WERI-Rb-1 (cell line): ENCODE data around the gene STUM.

Experiments
- DNase-seq: peaks from one replicate; pipeline ENCODE4 v3.0.0-alpha.2; 2020
- H3K27ac ChIP-seq: fragments of 250-450 bp; sonication (Bioruptor Pico); 2 replicates; pipeline ENCODE4 v1.5.1; 2020; ENCODE audit warnings: mild to moderate bottlenecking, moderate library complexity
- H3K27me3 ChIP-seq: fragments of 250-450 bp; sonication (Bioruptor Pico); 2 replicates; pipeline ENCODE4 v1.5.1; 2021; ENCODE audit warnings: mild to moderate bottlenecking, low read depth, moderate library complexity; ENCODE audit not compliant: insufficient read depth, severe bottlenecking
- H3K36me3 ChIP-seq: fragments of 250-450 bp; sonication (Bioruptor Pico); 2 replicates; pipeline ENCODE4 v1.5.1; 2020; ENCODE audit warnings: mild to moderate bottlenecking, moderate library complexity
- H3K4me3 ChIP-seq: 2 replicates; pipeline ENCODE4 v1.5.1; 2011; ENCODE audit warnings: low read depth, mild to moderate bottlenecking, control low read depth, low read length
- H3K9me3 ChIP-seq: fragments of 250-450 bp; sonication (Bioruptor Pico); 2 replicates; pipeline ENCODE4 v1.5.1; 2021; ENCODE audit warnings: mild to moderate bottlenecking, moderate library complexity; ENCODE audit not compliant: severe bottlenecking
- CTCF ChIP-seq: IDR thresholded peaks from 2 replicates; pipeline ENCODE4 v1.5.1; 2011; ENCODE audit warnings: low read depth, mild to moderate bottlenecking, control low read depth, inconsistent platforms, low read length

Gene STUM

GRCh38 chr1:226512076-226512728 is 36.4 kb upstream of the STUM start:
- no peak for DNase-seq
- Histone ChIP-seq H3K4me3 (no peak overlapping the region), H3K36me3 (no peaks in the 10 kb centered on the region), H3K27ac (no peak overlapping the region), H3K9me3 (no peaks in the 10 kb centered on the region), H3K27me3 (no peaks in the 10 kb centered on the region)
- TF ChIP-seq CTCF = no peak

- TF ChIP-seq CTCF = no peak
- no peaks in the 10 kb centered on the region for H3K9me3 ChIP-seq
- DNase-seq = no peak
- H3K4me3 ChIP-seq = no peak overlapping the region
- H3K27me3 ChIP-seq = no peaks in the 10 kb centered on the region
- no peak overlapping the region for H3K27ac ChIP-seq
- no peaks in the 10 kb centered on the region for H3K36me3 ChIP-seq
These were observed 30.2 kb upstream of the STUM start for GRCh38 chr1:226518375-226518774.

GRCh38 chr1:226519135-226519534 is 29.4 kb upstream of the STUM start:
- Histone ChIP-seq H3K9me3 (no peaks in the 10 kb centered on the region), H3K27me3 (no peaks in the 10 kb centered on the region), H3K27ac (no peak overlapping the region), H3K4me3 (no peak overlapping the region), H3K36me3 (no peaks in the 10 kb centered on the region)
- no peak for DNase-seq
- no peak for TF ChIP-seq CTCF

GRCh38 chr1:226519716-226520598 is 28.6 kb upstream of the STUM start:
- no peak overlapping the region for H3K4me3 ChIP-seq
- no peaks in the 10 kb centered on the region for H3K27me3 ChIP-seq
- no peak for DNase-seq

GRCh38 chr1:226520640-226521355 is 27.8 kb upstream of the STUM start:
- Histone ChIP-seq H3K27ac (no peak overlapping the region), H3K4me3 (no peak overlapping the region), H3K9me3 (no peaks in the 10 kb centered on the region), H3K36me3 (no peaks in the 10 kb centered on the region), H3K27me3 (no peaks in the 10 kb centered on the region)
- TF ChIP-seq CTCF = no peak
- DNase-seq = no peak

More at GRCh38 chr1:226519716-226520598, 28.6 kb upstream of the STUM start:
- Histone ChIP-seq H3K9me3 (no peaks in the 10 kb centered on the region), H3K36me3 (no peaks in the 10 kb centered on the region), H3K27ac (no peak overlapping the region)
- peak; percentile 47 for TF ChIP-seq CTCF
